ENCODE data around the gene ZNF668. TPM values are rescaled to one million over a fixed set of nuclear protein-coding genes. Genes with fewer than 3 reads are reported as not detected.
"Not testable (repeated sequence)": the region's sequence is repeated elsewhere in the genome, so short reads cannot be mapped to it uniquely, and the experiment has no call there.

Gene ZNF668
- total RNA-seq, 1 donor from 2014 or later: 5.4 TPM

DNA sequence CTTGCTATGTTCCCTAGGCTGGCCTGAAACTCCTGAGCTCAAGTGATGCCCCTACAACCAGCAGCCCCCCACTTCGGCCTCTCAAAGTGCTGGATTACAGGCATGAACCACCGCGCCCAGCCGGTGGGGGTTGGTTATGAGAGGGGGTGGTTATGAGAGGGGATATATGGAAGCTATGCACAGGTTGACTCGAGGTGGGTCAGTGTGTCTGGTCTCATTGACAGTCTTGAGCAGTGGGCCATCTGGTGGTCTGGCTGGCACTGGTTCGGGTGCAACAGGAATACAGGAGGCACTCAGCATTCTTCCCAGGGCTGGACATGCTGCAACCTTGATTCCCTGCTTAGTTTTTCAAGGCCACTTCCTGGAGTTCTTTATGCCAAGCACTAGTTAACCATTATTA, 58.0 kb downstream of the ZNF668 start:
- intact Hi-C loops (cut with DNase I): no loop called here
- Histone ChIP-seq H3K27ac (no peak overlapping the region), H3K9me3 (no peaks in the 10 kb centered on the region), H3K27me3 (no peaks in the 10 kb centered on the region), H3K4me1 (no peaks in the 10 kb centered on the region), H3K4me3 (no peak overlapping the region), H3K36me3 (no peaks in the 10 kb centered on the region)
- no peak for DNase-seq (ENCODE audit: extremely low spot score in 2 of 2)
- TF ChIP-seq POLR2A (IDR thresholded peaks at IDR 0.05) (no peak), POLR2AphosphoS5 (IDR thresholded peaks at IDR 0.05; ENCODE audit: insufficient read depth in 1 of 2, low read depth in 1 of 2) (no peak)

DNA sequence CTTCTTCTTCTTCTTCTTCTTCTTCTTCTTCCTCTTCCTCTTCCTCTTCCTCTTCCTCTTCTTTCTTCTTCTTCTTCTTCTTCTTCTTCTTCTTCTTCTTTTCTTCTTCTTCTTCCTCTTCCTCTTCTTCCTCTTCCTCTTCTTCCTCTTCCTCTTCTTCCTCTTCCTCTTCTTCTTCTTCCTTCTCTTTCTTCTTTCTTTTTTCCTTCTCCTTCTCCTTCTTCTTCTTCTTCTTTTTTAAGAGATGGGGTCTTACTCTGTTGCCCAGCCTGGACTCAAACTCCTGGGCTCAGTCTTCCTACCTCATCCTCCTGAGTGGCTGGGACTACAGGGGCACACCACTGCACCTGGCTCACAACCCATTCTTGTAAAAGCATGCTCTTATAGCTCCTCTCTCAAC, 60.7 kb downstream of the ZNF668 start:
- intact Hi-C loops (cut with DNase I): loop anchor here (2.0 kb wide), 1 partner anchor 54 kb away; no protein-coding TSS in a partner anchor
- not testable (repeated sequence) for H3K27me3 ChIP-seq; H3K4me3 ChIP-seq; H3K4me1 ChIP-seq; H3K36me3 ChIP-seq; H3K9me3 ChIP-seq; H3K27ac ChIP-seq; DNase-seq (ENCODE audit: extremely low spot score in 2 of 2)

DNA sequence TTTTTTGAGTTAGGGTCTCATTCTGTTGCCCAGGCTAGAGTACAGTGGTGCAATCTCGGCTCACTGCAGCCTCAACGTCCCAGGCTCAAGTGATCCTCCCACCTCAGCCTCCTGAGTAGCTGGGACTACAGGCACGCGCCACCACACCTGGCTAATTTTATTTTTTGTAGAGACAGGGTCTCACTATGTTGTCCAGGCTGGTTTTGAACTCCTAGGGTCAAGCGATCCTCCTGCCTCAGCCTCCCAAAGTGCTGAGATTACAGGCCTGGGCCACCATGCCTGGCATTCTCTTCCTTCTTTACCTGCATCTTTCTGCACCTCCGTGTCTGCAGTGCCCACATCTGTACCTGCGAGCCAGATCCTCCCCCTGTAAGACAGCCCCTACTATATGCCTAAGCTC, 62.2 kb downstream of the ZNF668 start:
- not testable (repeated sequence) for H3K27me3 ChIP-seq
- intact Hi-C loops (cut with DNase I): loop anchor here (2.0 kb wide), 1 partner anchor 55 kb away; no protein-coding TSS in a partner anchor

More for the DNA sequence above, 62.2 kb downstream of the ZNF668 start:
- not testable (repeated sequence) for H3K36me3 ChIP-seq; H3K27ac ChIP-seq; H3K4me1 ChIP-seq; H3K9me3 ChIP-seq; H3K4me3 ChIP-seq; DNase-seq (ENCODE audit: extremely low spot score in 2 of 2)

Other genes with a start within 250 kb of the ZNF668 start
- gene BCL7C, start 180.2 kb downstream of the ZNF668 start, total RNA-seq: 38.1 TPM
- 3.2 TPM for gene CTF1, start 177.6 kb downstream of the ZNF668 start, total RNA-seq
- 21.4 TPM for gene FBXL19, start 150.7 kb downstream of the ZNF668 start, total RNA-seq
- 27.0 TPM for gene ORAI3, start 125.2 kb downstream of the ZNF668 start, total RNA-seq
- 10.6 TPM for gene SETD1A, start 116.5 kb downstream of the ZNF668 start, total RNA-seq
- gene HSD3B7, start 89.0 kb downstream of the ZNF668 start, total RNA-seq: 14.5 TPM
- gene STX1B, start 63.6 kb downstream of the ZNF668 start, total RNA-seq: 4.7 TPM
- gene STX4, start 40.7 kb downstream of the ZNF668 start, total RNA-seq: 42.5 TPM
- 10.6 TPM for gene ZNF646, start 182 bp upstream of the ZNF668 start, total RNA-seq
- 2.0 TPM for gene PRSS53, start 14.7 kb upstream of the ZNF668 start, total RNA-seq
- 123 TPM for gene VKORC1, start 20.6 kb upstream of the ZNF668 start, total RNA-seq
- gene BCKDK, start 34.1 kb upstream of the ZNF668 start, total RNA-seq: 48.9 TPM
- 76.6 TPM for gene KAT8, start 43.4 kb upstream of the ZNF668 start, total RNA-seq
- 26.0 TPM for gene PRSS8, start 61.5 kb upstream of the ZNF668 start, total RNA-seq
- gene PRSS36, start 75.8 kb upstream of the ZNF668 start, total RNA-seq: 1.2 TPM
- gene FUS, start 105.9 kb upstream of the ZNF668 start, total RNA-seq: 74.2 TPM
- 85.0 TPM for gene PYCARD, start 128.5 kb upstream of the ZNF668 start, total RNA-seq
- gene TRIM72, start 139.9 kb upstream of the ZNF668 start, total RNA-seq: not detected
- not detected for gene PYDC1, start 142.9 kb upstream of the ZNF668 start, total RNA-seq
- 14.0 TPM for gene ITGAM, start 185.7 kb upstream of the ZNF668 start, total RNA-seq